ENCODE results near the gene SP5.
"Not testable (repeated sequence)": the region's sequence is repeated elsewhere in the genome, so short reads cannot be mapped to it uniquely, and the experiment has no call there.

The SP5 gene

DNA sequence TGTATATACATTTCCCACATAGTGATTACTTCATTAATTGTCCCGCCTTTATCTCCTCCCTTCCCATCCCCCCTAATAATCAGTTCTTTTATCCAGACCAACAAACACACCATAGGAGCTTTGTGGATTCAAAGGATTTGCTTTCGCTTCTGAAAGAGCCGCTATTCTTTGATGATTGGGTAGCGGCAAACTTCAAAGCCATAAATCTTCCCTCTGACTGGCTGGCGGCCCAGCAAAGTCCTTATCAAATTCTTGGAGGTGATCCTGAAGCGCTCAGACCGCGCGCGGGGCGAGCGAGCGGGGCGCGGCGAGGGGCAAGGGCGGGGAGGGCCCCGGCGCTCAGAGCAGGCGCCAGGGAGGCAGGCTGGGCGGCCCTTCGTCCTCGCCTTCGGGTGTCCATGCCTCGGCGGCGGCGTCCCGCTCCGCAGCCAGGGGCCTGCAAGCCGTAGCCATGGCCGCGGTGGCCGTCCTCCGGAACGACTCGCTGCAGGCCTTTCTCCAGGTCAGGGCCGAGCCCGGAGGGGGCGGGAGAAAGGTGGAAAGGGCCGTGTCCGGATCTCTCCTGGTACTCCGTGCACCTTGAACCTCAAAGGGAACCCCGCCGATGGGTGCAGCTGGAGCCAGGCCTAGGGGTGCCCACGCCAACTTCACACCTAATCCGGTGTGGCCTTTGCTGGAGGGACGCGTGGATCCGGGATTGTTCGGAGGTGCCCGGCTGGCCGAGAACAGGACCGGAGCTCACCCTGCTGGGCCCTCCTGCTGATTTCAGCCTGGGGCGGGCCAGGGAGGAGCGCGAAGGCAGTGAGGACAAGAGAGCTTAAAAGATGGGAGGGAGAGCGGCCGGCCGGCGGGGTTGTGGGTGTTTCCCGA is at the start of gene SP5:
TSS of gene SP5 (plus strand) at position 276 of the 870 bp plus-strand sequence. CDS start at position 452, 176 bp downstream.
- DNase-seq (ENCODE audit: low read depth) = no peak

- DNase-seq (ENCODE audit: low read depth) = no peak
Observed at GRCh38 chr2:170665743-170666142, 49.4 kb upstream of the SP5 start.

- no peak for DNase-seq (ENCODE audit: low read depth)
Observed at GRCh38 chr2:170669909-170670308, 45.2 kb upstream of the SP5 start.

- DNase-seq (ENCODE audit: low read depth) = no peak
Observed at GRCh38 chr2:170670651-170671050, 44.5 kb upstream of the SP5 start.

DNA sequence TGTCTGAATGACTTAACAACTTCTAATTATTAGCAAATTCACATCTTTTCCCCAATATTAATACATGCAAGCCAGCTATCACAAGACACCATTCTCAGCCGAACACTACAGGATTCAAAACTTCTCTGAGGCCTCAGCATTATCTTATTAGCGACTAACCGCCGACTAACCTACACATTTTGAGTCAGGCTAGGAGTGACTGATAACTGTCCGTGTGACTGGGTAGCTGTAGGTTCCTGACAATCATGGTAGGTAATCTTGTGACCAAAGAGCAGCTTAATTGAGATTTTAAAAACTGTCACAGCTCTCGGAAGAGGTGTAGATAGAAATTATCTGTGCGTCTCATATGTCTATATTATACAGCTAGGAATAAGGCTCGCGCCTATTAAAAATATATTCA is 44.1 kb upstream of the SP5 start:
- DNase-seq (ENCODE audit: low read depth) = no peak

GRCh38 chr2:170674282-170674681 is 40.9 kb upstream of the SP5 start:
- DNase-seq (ENCODE audit: low read depth) = not testable (repeated sequence)

DNA sequence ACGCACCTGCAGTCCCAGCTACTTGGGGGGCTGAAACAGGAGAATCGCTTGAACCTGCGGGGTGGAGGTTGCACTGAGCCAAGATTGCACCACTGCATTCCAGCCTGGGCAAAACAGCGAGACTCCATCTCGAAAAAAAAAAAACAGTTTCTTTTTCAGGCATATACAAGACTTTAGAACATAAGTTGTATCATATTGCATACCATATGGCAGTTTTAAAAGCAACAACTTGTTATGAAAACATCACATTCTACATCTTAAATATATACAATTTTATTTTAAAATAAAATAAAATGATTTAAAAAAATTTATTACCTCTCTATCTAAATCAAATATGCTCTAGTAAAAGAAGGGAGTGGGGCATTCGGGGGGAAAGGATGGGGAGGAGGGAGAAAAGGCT is 39.4 kb upstream of the SP5 start:
- DNase-seq (ENCODE audit: low read depth) = no peak

DNA sequence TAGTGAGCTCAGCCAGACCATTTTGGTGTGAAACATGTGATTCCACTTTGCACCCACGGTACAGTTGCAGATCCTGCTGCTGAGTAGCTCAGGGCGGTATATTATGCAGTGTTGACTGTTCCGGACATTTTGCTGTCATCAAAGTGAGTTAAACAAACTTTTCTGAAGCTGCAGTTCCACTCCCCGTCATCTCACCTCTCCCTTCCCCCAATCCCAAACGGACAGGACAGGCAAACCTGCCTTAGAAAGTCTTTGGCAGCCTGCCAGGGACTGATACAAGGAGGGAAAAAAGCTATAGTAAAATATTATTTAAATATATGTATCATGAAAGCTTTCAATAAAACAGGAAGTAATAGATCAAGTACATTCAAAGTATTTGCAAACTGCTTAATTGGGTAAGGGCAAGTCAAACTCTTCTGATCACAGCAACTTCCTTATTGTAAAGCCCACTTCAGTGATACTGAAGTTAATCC is 35.5 kb upstream of the SP5 start:
- no peak for DNase-seq (ENCODE audit: low read depth)

DNA sequence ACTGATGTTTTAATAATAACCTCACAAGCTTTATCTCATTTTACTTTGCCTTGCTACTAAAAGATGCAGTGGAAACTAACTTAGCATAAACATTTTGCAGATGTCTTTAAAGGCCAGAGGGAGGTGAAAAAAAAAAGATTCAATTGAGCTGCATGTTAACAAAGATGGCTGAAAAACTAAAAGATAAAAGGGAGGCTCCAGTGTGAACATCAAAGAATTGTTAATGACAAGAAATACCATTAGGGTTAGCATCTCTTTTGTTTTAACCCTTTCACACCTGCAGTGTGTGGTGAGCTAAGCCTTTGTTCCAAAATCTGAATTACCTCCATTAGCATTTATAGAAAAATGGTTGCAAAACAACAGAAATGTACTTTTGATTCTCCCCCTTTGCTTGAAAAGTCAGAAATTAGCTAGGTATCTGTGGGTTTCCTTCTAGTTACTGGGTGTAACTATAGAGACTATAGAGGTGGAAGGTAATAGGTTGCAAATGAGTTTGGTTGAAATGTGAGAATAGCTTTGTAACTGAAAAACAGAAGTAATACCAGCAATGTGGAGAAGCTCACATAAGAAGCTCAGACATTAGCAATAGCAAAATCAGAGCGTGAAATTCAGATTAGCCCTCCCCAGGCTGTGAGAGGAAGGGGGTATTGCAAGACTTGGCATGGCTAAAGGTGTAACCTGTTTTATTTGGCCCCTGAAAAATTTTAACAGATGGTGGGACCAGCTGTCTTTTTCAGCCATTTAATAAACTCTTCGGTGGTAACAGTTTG is 34.8 kb upstream of the SP5 start:
- DNase-seq (ENCODE audit: low read depth) = no peak

- DNase-seq (ENCODE audit: low read depth) = no peak
Observed at GRCh38 chr2:170681311-170681710, 33.8 kb upstream of the SP5 start.

DNA sequence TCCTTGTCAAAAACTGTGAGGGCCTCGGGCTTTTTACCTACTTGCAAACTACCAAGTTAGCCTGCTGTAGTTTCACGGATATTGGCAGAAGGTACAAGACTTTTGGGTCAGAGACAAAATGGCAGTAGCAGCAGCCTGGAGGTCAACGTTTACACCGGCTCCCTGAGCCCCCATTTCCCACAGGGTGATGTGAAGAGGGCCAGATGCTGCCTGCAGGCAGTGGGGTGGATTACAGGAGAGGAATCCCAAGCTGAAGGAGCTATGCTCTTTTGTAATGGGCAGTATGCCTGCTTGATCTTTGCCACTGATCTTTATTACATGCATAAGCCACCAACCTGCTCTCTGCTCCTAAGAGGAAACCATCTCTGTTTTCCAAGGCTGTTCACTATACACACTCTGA is 29.5 kb upstream of the SP5 start:
- no peak for DNase-seq (ENCODE audit: low read depth)

- DNase-seq (ENCODE audit: low read depth) = no peak
Observed at GRCh38 chr2:170689481-170689880, 25.7 kb upstream of the SP5 start.

DNA sequence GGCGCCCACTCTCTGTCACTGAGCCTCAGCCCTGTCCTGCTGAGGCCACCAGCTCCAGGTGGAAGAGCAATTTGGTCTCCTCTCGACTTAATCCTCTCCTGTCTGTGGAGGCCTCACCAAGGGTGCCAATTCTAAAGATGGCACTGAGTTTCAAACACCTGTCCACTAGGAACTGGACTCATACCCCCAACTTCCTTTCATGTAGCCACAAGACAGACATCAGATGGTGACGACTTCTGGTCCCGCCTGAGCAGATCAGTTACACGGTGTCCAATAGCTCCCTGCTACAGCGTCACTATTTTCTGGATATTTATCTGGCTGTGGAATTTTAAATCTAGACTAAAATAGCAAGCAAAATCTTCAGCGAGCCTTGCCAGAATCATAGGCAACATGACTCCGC is 24.5 kb upstream of the SP5 start:
- no peak for DNase-seq (ENCODE audit: low read depth)

DNA sequence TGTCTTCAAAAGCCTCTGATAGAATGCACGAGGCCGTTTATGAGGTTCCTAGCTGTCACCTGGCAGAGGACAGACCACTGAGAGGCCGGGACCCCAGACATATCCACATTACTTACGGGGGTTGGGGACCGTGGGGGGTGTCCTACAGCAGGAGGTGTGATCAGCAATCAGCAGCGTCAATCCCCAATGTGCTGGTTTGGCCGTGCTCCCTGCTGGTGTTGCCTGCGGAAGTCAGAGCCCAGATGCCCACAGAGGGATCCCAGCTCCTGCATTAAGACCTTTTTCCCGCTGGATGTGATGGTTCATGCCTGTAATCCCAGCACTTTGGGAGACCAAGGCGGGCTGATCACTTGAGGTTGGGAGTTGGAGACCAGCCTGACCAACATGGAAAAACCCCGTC is 20.8 kb upstream of the SP5 start:
- no peak for DNase-seq (ENCODE audit: low read depth)

GRCh38 chr2:170695521-170696410 is 19.4 kb upstream of the SP5 start:
- DNase-seq (ENCODE audit: low read depth) = no peak

DNA sequence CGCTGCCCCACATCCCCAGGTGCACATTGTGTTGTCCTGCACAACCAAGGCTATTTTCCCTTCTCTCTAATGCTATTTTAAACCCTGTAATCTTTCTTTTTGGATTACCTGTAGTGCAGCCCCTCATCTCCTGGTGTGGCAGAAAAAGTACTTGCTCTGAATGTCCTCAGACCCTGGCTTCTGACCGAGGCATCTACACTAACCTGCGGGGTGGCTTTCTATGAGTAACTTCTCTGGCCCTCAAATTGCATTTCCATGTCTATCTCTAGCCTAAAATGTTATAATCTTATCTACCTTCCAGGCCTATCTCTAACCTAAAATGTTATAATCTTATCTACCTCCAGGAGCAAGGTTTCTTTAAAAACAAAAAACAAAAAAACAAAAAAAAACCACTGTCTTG is 18.2 kb upstream of the SP5 start:
- no peak for DNase-seq (ENCODE audit: low read depth)

- no peak for DNase-seq (ENCODE audit: low read depth)
Observed at GRCh38 chr2:170701011-170701410, 14.1 kb upstream of the SP5 start.

- no peak for DNase-seq (ENCODE audit: low read depth)
Observed at GRCh38 chr2:170703776-170704476, 11.2 kb upstream of the SP5 start.

GRCh38 chr2:170707821-170708795 is 7.0 kb upstream of the SP5 start:
- DNase-seq (ENCODE audit: low read depth) = no peak

GRCh38 chr2:170710609-170710979 is 4.5 kb upstream of the SP5 start:
- no peak for DNase-seq (ENCODE audit: low read depth)
